SK-N-SH treated with all-trans-retinoic acid at 6 μM for 48 hours (cell line): ENCODE measurements around the gene PLA2G4C.

Source experiments
- ARNTL ChIP-seq: fragments of 450-650 bp; formaldehyde crosslinking; IDR thresholded peaks from 2 replicates; pipeline ENCODE4 v1.5.0; 2020; ENCODE audit warnings: low read depth, mild to moderate bottlenecking, moderate library complexity, borderline replicate concordance
- CREB5 ChIP-seq: fragments of 250-450 bp; sonication (Bioruptor Pico); IDR thresholded peaks from 2 replicates; pipeline ENCODE4 v1.5.1; 2020; ENCODE audit warnings: low read depth, mild to moderate bottlenecking, moderate library complexity
- CSDC2 ChIP-seq: fragments of 250-450 bp; sonication (Bioruptor Pico); IDR thresholded peaks from 2 replicates; pipeline ENCODE4 v1.5.0; 2020; ENCODE audit warnings: mild to moderate bottlenecking, moderate library complexity
- ESRRG ChIP-seq: fragments of 250-450 bp; sonication (Bioruptor Pico); IDR thresholded peaks from 2 replicates; pipeline ENCODE4 v1.6.1; 2021; ENCODE audit warnings: mild to moderate bottlenecking
- ISL1 ChIP-seq: fragments of 250-450 bp; sonication (Bioruptor Pico); IDR thresholded peaks from 2 replicates; pipeline ENCODE4 v2.1.2; 2022; ENCODE audit warnings: mild to moderate bottlenecking, moderate library complexity
- RARB ChIP-seq: fragments of 250-450 bp; sonication (Bioruptor Pico); IDR thresholded peaks from 2 replicates; pipeline ENCODE4 v1.8.0; 2021; ENCODE audit warnings: mild to moderate bottlenecking, moderate library complexity
- SNAI2 ChIP-seq: fragments of 250-450 bp; sonication (Bioruptor Pico); IDR thresholded peaks from 2 replicates; pipeline ENCODE4 v1.5.0; 2020; ENCODE audit warnings: mild to moderate bottlenecking, moderate library complexity
- ZFP30 ChIP-seq: fragments of 450-650 bp; formaldehyde crosslinking; IDR thresholded peaks from 2 replicates; pipeline ENCODE4 v1.5.0; 2022; ENCODE audit warnings: mild to moderate bottlenecking, moderate library complexity
- ZNF565 ChIP-seq: fragments of 450-650 bp; formaldehyde crosslinking; conservative IDR thresholded peaks from 2 replicates; pipeline ENCODE4 v1.5.0; 2020; ENCODE audit warnings: low read depth, mild to moderate bottlenecking, moderate library complexity
- TF ChIP-seq, protein P1 (sequence below): fragments of 250-450 bp; sonication (Bioruptor Pico); IDR thresholded peaks from 2 replicates; pipeline ENCODE4 v1.8.0; 2020; ENCODE audit warnings: mild to moderate bottlenecking, moderate library complexity, borderline replicate concordance

DNA sequence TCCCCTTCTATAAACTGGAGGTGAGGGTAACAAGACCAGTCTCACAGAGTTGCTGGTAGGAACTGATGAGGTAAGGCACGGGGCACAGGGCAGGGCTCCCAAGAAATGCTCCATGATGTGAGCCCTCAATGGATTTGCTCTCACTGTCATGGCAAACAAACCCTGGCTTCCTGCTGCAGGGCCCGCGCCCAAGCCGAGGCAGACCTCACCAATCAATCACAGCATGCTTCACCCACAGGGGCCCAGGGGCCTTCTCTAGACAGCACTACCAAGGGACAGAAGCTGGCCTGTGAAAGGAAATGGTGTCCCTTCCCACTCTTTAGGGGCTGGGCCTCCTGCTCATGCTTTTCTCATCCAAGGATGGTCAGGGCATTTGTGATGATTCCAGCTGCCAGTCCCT, 25.9 kb upstream of the PLA2G4C start:
- TF ChIP-seq RARB (CRISPR knock-in tag) (no peak), ARNTL (CRISPR knock-in tag) (no peak), ZNF565 (CRISPR knock-in tag) (no peak), ISL1 (CRISPR knock-in tag) (no peak), SNAI2 (CRISPR knock-in tag) (no peak), CREB5 (no peak), ESRRG (CRISPR knock-in tag) (no peak), ZFP30 (CRISPR knock-in tag) (no peak), CSDC2 (CRISPR knock-in tag) (no peak)
- TF ChIP-seq, protein P1, sequence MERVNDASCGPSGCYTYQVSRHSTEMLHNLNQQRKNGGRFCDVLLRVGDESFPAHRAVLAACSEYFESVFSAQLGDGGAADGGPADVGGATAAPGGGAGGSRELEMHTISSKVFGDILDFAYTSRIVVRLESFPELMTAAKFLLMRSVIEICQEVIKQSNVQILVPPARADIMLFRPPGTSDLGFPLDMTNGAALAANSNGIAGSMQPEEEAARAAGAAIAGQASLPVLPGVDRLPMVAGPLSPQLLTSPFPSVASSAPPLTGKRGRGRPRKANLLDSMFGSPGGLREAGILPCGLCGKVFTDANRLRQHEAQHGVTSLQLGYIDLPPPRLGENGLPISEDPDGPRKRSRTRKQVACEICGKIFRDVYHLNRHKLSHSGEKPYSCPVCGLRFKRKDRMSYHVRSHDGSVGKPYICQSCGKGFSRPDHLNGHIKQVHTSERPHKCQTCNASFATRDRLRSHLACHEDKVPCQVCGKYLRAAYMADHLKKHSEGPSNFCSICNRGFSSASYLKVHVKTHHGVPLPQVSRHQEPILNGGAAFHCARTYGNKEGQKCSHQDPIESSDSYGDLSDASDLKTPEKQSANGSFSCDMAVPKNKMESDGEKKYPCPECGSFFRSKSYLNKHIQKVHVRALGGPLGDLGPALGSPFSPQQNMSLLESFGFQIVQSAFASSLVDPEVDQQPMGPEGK (CRISPR knock-in tag): no peak
